ENCODE measurements around the gene MGAT2. TPM values are rescaled to one million over a fixed set of nuclear protein-coding genes. Genes with fewer than 3 reads are reported as not detected.

MGAT2 gene
- total RNA-seq, 1 donor from 2014 or later, result 46.6 TPM

DNA sequence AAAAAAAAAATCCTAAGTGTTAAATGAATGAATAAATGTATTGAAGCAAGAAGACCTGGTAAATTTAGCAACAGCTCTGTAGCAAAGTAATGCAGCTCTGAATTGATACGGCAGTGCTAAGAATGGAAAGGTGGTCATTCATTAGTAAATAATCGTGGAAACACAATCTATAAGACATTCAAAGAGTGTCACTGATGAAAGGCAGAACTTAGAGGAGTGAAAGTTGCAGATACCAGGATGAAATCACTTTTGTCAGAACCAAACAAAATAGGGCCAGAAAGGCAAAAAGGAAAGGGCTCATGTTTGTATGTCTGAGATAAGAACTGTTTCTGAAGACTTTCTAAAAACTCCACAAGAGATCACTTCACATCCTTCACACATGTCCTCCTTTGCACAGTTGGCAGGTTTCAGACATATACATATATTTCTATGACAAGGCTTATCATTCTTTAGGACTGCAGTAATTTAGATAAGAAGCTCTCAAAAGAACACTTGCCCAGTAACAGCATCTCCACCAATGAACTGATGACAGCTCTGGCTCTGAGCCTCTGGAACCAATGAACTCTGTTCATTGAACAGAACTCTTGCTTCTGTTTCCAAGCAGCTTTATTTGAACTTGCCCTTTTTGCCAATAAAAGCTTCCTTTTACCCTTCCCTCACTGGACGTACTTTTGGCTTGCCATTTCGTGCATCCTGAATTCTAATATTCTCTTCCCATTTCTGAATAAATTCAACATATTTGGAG is 26.1 kb upstream of the MGAT2 start:
- Mint-ChIP-seq H3K4me3 (ENCODE audit: unreplicated experiment) (no peak overlapping the region), H3K9me3 (ENCODE audit: unreplicated experiment) (no peaks in the 10 kb centered on the region), H3K27ac (ENCODE audit: unreplicated experiment) (no peak overlapping the region), H3K4me1 (ENCODE audit: unreplicated experiment) (peaks cover 16% of the 10 kb centered on the region), H3K36me3 (ENCODE audit: unreplicated experiment) (no peaks in the 10 kb centered on the region), H3K27me3 (ENCODE audit: unreplicated experiment) (no peaks in the 10 kb centered on the region)
- TF ChIP-seq, protein P1, sequence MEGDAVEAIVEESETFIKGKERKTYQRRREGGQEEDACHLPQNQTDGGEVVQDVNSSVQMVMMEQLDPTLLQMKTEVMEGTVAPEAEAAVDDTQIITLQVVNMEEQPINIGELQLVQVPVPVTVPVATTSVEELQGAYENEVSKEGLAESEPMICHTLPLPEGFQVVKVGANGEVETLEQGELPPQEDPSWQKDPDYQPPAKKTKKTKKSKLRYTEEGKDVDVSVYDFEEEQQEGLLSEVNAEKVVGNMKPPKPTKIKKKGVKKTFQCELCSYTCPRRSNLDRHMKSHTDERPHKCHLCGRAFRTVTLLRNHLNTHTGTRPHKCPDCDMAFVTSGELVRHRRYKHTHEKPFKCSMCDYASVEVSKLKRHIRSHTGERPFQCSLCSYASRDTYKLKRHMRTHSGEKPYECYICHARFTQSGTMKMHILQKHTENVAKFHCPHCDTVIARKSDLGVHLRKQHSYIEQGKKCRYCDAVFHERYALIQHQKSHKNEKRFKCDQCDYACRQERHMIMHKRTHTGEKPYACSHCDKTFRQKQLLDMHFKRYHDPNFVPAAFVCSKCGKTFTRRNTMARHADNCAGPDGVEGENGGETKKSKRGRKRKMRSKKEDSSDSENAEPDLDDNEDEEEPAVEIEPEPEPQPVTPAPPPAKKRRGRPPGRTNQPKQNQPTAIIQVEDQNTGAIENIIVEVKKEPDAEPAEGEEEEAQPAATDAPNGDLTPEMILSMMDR (IDR thresholded peaks at IDR 0.05), result no peak
- no peak for DNase-seq (ENCODE audit: extremely low spot score, unreplicated experiment)

DNA sequence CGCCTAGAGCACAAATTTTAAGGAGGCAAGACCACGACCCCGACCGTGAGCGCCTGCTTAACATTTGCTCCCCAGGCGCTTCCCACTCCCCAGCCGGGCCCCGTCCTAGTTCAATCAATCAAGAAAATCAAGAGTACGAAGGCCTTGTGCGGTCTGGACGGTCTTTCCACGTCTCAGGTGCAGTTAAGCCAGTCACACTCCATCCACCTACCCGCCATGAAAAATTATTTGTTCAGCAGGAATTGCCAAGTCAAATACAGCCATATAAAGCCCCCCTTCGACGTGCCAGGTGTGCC is 22.5 kb upstream of the MGAT2 start:
- TF ChIP-seq, protein P1 (IDR thresholded peaks at IDR 0.05), result no peak
- Mint-ChIP-seq H3K27me3 (ENCODE audit: unreplicated experiment) (no peaks in the 10 kb centered on the region), H3K4me3 (ENCODE audit: unreplicated experiment) (peak overlapping the region; percentile 93), H3K27ac (ENCODE audit: unreplicated experiment) (peak overlapping the region; percentile 95), H3K36me3 (ENCODE audit: unreplicated experiment) (no peaks in the 10 kb centered on the region), H3K4me1 (ENCODE audit: unreplicated experiment) (peaks cover 22% of the 10 kb centered on the region), H3K9me3 (ENCODE audit: unreplicated experiment) (no peaks in the 10 kb centered on the region)
- peak; percentile 59 for DNase-seq (ENCODE audit: extremely low spot score, unreplicated experiment)

DNA sequence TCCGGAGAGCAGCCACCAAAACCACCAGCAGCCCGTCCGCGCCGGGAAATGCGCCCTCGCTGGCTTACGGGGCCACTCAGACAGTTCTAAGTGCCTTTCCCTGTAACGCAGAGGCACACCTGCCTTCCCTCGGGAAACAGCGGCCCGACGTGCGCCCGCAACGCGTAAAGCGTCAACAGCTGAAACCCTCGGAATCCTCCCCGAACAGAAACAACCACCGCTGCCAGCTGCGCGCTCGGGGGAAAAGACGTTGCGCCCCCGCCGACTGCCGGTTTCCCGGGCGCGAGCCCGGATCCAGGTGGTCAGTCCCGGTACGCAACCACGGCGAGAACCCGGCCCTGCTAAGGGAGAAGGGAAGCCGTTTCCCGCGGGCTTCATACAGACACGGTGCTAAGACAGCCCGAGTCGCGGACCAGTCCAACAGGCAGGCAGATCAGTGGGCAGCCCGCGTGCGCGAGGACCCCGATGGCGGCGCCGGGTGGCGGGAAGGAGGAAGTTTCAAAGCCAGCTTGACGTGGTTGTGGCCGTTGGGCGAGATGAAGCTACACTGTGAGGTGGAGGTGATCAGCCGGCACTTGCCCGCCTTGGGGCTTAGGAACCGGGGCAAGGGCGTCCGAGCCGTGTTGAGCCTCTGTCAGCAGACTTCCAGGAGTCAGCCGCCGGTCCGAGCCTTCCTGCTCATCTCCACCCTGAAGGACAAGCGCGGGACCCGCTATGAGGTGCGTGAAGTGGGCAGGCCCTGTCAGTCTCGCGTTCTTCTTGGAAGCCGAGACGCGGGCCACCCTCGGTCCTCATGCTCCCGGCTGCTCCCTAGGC is 21.9 kb upstream of the MGAT2 start, which contains the start of gene LRR1:
TSS of gene LRR1 (plus strand) at position 456 of the 816 bp plus-strand sequence. CDS start at position 537, 81 bp downstream.
- Mint-ChIP-seq H3K4me1 (ENCODE audit: unreplicated experiment) (peaks cover 22% of the 10 kb centered on the region), H3K27ac (ENCODE audit: unreplicated experiment) (peak within 1 kb of the TSS; percentile 95), H3K27me3 (ENCODE audit: unreplicated experiment) (no peaks in the 10 kb centered on the region), H3K9me3 (ENCODE audit: unreplicated experiment) (no peaks in the 10 kb centered on the region), H3K36me3 (ENCODE audit: unreplicated experiment) (no peaks in the 10 kb centered on the region), H3K4me3 (ENCODE audit: unreplicated experiment) (peak within 1 kb of the TSS; percentile 93)
- TF ChIP-seq, protein P1 (IDR thresholded peaks at IDR 0.05), result peak; percentile 7
- DNase-seq (ENCODE audit: extremely low spot score, unreplicated experiment), result peak; percentile 95

DNA sequence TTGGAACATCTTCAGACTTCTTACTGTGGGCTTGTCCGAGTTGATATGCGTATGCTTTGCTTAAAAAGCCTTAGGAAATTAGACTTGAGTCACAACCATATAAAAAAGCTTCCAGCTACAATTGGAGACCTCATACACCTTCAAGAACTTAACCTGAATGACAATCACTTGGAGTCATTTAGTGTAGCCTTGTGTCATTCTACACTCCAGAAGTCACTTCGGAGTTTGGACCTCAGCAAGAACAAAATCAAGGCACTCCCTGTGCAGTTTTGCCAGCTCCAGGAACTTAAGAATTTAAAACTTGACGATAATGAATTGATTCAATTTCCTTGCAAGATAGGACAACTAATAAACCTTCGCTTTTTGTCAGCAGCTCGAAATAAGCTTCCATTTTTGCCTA is 13.0 kb upstream of the MGAT2 start:
- H3K27me3 Mint-ChIP-seq (ENCODE audit: unreplicated experiment), result no peaks in the 10 kb centered on the region
- TF ChIP-seq, protein P1 (IDR thresholded peaks at IDR 0.05), result no peak
- peaks cover 6% of the 10 kb centered on the region for H3K36me3 Mint-ChIP-seq (ENCODE audit: unreplicated experiment)
- no peak for DNase-seq (ENCODE audit: extremely low spot score, unreplicated experiment)
- H3K9me3 Mint-ChIP-seq (ENCODE audit: unreplicated experiment), result no peaks in the 10 kb centered on the region
- no peak overlapping the region for H3K4me3 Mint-ChIP-seq (ENCODE audit: unreplicated experiment)
- no peak overlapping the region for H3K27ac Mint-ChIP-seq (ENCODE audit: unreplicated experiment)
- peaks cover 2% of the 10 kb centered on the region for H3K4me1 Mint-ChIP-seq (ENCODE audit: unreplicated experiment)

DNA sequence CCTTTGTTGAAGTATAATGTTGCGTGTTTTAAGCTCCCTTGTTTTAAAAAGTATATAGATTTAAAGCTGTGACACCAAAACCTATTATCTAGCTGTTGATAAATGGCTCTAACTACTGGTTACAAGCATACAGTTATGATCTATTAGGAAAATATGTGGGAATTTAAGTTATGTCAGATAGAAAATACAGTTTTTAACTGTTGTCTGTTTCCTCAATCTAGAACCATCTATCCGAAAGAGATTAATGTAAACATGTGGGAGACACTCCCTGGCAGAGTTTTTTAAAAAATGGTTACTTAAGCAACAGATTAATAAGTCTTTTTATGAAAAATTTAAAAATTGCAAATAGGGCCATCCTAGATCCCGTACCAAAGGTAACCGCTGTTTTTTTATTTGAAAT is 8.3 kb upstream of the MGAT2 start:
- no peak for DNase-seq (ENCODE audit: extremely low spot score, unreplicated experiment)
- Mint-ChIP-seq H3K4me3 (ENCODE audit: unreplicated experiment) (no peak overlapping the region), H3K27ac (ENCODE audit: unreplicated experiment) (peak overlapping the region; percentile 60), H3K4me1 (ENCODE audit: unreplicated experiment) (peaks cover 2% of the 10 kb centered on the region), H3K9me3 (ENCODE audit: unreplicated experiment) (no peaks in the 10 kb centered on the region), H3K27me3 (ENCODE audit: unreplicated experiment) (no peaks in the 10 kb centered on the region), H3K36me3 (ENCODE audit: unreplicated experiment) (no peaks in the 10 kb centered on the region)
- TF ChIP-seq, protein P1 (IDR thresholded peaks at IDR 0.05), result no peak
